GM21529 (cell line): ENCODE measurements around the gene PXMP4.
A peak's percentile ranks its signal among the peaks of the same experiment; 100 is the strongest.
"Not testable (repeated sequence)": the region's sequence is repeated elsewhere in the genome, so short reads cannot be mapped to it uniquely, and the experiment has no call there.

Experiments used
- ATAC-seq: cut with Tn5 transposase; IDR thresholded peaks from one replicate; pipeline ENCODE4 v1.9.1; 2021; ENCODE audit not compliant: unreplicated experiment

Gene PXMP4, protein sequence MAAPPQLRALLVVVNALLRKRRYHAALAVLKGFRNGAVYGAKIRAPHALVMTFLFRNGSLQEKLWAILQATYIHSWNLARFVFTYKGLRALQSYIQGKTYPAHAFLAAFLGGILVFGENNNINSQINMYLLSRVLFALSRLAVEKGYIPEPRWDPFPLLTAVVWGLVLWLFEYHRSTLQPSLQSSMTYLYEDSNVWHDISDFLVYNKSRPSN

DNA sequence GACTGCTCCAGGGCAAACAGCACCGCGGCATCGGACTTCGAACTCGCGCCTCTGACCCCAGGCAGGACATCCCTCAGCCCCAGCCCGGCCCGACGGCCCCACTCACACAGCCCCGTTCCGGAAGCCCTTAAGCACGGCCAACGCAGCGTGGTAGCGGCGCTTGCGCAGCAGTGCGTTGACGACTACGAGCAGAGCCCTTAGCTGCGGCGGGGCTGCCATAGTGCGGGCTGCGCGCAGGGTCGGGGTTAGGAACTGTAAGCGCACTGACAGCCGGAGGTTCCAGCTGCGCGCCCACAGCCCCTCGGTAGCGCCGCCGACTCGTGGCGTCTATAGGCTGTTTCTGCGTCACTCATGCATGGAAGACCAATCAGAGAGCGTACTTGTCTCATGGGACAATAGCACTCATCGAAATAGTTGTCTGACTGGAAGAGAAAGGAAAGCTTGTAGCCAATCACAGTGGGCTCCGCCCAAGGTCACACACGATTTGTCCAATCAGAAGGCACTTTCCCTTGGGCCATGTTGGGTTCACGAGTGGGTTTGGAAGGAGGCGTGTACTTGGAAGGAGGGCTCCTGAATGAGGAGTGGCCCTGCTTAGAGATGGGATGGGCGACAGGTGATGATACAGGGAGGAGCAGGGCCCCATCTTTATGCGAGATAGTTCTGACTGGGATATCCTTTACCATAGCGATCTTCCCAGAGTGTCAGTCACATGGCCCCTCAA, at the start of gene PXMP4:
Gene PXMP4 (minus strand): TSS at position 322 of the 721 bp plus-strand sequence. CDS start 103 bp downstream, at position 219.
- peak; percentile 94 for ATAC-seq

DNA sequence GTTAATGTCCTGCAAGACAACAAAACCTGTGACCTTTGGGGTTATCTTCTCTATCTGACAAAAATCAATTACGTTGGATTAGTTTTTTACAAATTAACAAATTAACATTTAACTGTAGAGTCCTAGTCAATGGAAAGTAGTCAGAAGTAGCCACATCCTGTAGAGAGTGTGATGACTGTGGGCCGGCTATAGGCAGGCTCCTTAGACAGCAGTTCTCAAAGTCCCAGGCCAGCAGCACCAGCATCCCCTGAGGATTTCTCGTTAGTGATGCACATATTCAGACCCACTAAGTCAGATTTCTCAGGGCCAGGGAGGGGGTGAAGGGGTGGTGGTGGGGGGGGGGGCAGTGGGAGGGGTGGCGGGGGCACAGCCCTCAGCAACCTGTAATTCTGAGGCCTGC, 48.9 kb upstream of the PXMP4 start:
- ATAC-seq = no peak

DNA sequence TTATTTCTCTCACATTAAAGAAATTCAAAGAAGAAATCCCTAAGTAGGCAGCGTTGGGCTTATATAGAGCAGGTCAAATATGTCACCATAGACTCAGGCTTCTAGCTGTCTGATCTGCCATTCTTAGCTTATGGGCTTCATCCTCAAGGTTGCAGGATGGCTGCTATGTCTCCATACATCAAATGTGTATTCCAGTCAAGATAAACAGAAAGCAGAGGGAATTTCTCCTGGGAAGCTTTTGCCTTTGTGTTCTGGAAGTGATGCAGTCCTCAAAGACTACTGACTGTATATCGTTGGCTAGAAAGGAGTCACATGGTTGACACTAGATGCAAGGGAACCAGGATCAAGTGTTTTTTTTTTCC, 47.6 kb upstream of the PXMP4 start:
- ATAC-seq = no peak

DNA sequence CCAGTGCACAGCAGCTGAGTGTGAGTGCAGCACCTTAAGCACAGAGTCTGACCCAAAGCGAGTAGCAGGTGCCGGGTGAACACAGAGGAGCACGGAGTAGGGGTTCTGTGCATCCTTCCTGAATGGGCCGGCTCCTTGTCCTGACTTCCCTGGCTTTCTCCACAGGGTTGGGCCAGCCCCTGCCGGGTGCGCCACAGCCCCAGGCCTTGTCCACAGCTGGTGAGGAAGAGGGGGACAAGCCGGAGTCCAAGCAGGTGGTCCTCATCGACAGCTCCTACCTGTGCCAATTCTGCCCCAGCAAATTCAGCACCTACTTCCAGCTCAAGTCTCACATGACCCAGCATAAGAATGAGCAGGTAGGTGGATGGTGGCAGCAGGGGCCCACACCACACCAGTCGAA, 46.6 kb upstream of the PXMP4 start:
- ATAC-seq = no peak

DNA sequence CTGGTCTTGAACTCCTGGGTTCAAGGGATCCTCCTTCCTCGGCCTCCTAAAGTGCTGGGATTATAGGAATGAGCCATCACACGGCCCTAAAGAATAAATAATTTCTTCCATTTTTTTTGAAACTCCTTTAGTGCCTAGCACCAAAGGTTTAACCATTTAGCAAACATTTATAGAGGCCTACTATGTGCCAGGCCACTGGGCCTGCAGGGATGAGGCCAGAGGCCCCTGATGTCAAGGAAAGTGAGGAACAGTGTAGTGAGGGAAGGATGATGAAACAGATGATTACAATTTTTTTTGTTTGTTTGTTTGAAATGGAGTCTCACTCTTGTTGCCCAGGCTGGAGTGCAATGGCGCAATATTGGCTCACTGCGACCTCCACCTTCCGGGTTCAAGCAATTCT, 45.5 kb upstream of the PXMP4 start:
- ATAC-seq = no peak

DNA sequence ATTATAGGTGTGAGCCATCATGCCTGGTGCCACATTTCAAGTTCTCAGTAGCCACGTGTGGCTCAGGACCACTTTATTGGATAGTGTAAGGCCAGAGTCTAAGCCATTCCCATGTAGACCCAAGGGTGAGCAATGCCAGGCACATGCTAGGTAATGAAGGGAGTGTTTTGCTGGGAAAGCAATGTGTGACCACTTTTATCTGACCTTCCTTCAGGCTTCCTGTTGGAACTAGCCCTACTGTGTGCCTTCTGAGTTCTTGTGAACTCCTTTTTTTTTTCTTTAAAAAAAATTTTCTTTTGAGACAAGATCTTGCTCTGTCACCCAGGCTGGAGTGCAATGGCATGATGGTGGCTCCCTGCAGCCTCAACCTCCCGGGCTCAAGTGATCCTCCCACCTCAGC, 45.0 kb upstream of the PXMP4 start:
- no peak for ATAC-seq

DNA sequence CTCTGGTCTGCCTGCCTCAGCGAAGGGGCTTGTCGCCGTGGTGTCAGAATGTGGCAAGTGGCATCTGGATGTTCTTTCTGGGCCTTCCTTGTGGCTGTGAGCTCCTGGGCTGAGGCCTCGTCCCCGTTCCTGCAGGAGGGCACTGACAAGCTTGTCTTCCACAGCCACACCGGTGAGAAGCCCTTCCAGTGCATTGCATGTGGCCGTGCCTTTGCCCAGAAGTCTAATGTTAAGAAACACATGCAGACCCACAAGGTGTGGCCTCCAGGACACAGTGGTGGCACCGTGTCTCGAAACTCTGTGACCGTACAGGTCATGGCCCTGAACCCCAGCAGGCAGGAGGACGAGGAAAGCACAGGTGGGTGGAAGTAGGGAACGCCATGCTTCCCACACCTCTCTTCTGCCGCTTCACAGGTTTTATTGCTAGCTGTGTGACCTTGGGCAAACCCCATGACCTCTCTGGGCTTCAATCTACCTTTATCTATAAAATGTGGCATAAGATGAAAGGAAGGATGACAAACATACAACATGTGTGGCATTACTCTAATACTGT, 41.7 kb upstream of the PXMP4 start:
- no peak for ATAC-seq

DNA sequence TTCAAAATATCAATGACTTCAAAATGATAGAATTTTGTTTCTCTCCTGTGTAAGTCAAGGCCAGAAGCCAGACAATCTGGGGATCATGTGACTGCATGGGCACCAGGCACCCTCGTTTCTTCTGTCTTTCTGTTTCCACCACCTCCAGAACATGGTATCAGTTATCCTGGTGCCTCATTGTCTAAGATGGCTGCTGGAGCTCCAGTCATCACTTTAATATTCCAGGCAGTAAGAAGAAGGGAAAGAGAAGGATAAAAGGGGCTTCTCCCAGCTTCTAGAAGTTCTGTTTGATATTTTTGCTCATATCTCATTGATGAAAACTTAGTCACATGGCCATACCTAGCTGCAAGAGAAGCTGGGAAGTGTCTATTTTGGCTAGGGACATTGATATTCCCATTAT, 37.3 kb upstream of the PXMP4 start:
- ATAC-seq = no peak

DNA sequence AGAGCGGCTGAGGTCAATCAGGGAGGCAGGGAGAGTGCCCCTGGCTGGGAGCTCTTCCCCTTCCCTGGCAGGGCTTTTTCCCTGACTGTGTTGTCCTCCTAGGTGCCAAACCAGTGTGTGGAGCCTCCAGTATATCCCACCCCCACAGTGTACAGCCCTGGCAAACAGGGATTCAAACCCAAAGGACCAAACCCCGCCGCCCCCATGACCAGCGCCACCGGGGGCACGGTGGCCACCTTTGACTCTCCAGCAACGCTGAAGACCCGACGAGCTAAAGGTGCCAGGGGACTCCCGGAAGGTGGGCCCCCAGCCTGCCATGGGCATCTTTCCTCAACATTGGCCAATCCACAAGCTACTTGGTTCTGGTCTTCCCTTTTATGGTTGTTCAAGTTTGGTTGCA, 36.9 kb upstream of the PXMP4 start:
- no peak for ATAC-seq

DNA sequence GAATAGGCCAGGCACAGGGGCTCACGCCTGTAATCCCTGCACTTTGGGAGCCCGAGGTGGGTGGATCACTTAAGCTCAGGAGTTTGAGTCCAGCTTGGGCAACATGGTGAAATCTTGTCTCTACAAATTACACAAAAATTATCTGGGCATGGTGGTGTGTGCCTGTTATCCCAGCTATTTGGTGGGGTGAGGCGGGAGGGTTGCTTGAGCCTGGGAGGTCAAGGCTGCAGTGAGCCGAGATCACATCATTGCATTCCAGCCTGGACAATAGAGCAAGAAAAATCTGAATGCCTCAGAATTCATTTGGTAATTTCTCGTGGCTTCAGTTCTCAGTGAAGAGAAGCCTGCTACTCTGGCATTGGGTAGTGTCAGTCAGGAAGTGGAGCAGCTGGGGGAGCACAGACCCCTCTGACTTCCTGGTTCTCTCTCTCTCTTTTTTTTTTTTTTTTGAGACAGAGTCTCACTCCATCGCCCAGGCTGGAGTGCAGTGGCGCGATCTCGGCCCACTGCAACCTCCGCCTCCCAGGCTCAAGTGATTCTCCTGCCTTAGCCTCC, 35.9 kb upstream of the PXMP4 start:
- not testable (repeated sequence) for ATAC-seq

DNA sequence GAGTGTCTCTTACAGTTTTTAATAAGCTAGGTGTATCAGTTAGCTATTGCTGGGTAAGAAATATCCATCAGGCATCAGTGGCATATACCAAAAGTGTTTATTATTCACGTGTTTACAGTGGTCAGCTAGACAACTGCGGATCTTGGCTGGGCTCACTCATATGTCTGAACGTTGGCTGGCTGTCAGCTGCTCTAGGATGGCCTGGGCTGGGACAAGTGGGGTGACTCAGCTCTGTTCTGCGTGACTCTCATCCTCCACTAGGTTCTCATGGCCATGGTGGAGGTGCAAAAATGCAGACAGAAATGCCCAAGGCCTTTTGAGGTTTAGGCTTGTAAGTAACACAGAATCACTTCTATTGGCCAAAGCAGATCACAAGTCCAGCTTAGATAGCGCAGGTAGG, 33.7 kb upstream of the PXMP4 start:
- ATAC-seq = no peak

DNA sequence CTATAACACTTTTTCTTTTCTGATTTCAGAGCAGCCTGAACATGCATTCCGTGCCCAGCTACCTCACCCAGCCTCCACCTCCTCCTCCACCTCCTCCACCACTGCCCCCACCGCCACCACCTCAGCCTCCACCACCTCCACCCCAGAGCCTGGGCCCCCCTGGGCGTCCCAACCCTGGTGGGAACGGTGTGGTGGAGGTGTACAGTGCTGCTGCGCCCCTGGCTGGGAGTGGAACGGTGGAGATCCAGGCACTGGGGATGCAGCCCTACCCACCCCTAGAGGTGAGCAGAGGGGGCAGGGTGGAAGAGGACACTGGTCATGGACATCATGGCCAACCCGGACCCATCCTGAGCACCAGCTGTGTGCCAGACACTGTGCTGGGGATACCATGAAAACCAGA, 33.0 kb upstream of the PXMP4 start:
- no peak for ATAC-seq

DNA sequence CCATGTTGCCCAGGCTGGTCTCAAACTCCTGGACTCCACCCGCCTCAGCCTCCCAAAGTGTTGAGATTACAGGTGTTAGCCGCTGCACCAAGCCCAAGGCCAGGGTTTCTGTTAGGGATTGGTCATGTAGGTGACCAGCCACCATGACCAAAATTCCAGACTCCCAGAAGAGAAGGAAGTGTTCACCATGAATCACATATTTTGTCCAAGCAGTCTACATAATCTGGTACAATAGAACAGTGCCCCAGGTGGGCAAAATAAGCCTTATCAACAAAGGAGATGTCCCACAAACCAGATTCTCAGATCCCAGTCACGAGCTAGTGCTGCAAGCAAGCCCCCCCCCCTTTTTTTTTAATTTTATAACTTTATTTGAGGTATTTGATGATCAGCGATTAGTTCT, 31.7 kb upstream of the PXMP4 start:
- no peak for ATAC-seq

DNA sequence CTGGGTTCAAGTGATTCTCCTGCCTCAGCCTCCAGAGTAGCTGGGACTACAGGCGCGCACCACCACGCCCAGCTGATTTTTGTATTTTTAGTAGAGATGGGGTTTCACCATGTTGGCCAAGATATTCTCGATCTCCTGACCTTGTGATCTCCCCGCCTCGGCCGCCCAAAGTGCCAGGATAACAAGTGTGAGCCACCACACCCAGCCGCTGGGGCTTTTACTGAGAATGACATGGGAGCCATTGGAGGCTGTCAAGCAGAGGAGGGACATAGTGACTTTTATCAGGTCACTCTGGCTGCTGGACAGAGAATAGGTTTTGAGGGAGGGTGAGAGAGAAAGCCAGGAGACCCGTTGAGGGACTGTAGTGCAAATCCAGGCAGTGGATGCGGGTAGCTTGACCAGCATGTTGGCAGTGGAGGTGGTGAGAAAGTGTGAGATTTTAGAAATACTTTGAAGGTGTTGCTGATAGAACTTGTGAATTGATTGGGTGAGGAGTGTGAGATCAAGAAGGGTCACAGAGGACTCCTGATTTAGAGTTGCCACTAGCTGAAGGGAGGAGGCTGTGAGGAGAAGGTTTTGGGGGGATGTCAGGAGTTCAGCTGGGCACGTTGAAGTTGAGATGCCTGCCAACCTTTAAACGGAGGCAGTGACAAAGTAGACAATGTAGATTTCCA, 26.4 kb upstream of the PXMP4 start:
- no peak for ATAC-seq

DNA sequence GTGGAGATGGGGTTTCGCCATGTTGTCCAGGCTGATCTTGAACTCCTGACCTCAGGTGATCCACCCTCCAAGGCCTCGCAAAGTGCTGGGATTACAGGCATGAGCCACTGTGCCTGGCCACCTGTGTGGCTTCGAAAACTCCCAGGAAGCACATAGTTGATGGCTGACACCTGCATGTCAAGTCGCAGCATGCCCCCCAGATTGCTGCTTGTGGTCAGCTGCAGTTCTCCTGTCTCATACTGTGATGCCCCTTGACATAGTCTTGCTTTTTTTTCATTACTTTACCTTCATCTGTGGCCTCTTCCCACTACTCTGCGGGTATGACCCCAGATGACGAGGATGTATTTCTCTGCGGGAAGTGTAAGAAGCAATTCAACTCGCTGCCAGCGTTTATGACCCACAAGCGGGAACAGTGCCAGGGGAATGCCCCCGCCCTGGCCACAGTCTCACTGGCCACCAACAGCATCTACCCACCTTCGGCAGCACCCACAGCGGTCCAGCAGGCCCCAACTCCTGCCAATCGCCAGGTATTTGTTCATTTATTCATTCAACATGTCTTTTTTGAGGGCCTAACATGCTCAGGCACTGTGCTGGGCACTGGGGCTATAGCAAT, 24.8 kb upstream of the PXMP4 start:
- ATAC-seq = no peak

DNA sequence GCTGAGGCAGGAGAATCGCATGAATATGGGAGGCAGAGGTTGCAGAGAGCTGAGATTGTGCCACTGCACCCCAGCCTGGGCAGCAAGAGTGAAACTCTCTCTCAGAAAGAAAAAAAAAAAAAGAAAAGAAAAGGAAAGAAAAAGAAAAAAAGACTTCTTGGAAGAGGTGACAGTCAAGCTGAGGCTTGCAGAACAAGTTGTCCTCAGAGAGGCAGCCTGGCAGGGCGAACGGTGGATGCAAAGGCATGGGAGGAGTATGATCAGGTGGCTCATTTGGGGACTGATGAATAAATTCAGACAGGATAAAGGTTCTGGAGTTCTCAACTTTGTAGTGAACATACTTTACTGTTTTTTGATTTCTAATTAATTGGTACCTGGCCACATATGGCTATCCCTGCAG, 24.1 kb upstream of the PXMP4 start:
- no peak for ATAC-seq

DNA sequence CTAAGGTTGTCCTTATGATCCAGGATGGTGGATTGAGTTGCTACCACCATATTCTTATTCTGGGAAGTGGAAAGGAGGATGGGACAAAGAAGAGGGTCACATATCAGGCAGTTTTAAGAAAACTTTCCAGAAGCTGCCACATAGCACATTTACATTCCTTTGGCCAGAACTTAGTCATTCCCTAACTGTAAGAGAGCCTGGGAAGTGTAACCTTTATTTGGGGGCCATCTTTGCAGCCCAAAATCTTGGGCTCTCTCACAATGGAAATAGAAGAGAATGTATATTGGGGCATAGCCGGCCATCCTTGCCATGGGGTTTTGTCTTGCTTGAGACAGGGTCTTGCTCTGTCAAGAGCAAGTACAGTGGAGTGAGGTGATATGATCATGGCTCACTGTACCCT, 20.1 kb upstream of the PXMP4 start:
- no peak for ATAC-seq

DNA sequence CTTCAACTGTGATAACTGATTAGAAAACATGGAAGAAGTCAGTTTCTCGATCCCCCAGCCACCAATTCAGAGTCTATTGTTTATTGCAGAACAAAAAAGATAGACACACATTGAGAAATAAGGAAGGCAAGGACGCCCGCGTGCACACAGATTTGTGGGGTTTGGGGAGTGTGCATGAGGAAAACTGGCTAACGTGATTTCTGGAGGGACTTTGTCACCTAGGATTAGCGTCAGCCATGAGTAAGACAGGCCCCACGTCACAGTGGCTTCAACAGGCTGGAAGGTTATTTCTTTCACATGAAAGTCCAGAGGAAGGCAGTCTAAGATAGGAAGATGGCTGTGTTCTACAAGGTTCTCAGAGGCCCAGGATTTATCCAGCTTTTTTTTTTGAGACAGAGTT, 19.4 kb upstream of the PXMP4 start:
- no peak for ATAC-seq

DNA sequence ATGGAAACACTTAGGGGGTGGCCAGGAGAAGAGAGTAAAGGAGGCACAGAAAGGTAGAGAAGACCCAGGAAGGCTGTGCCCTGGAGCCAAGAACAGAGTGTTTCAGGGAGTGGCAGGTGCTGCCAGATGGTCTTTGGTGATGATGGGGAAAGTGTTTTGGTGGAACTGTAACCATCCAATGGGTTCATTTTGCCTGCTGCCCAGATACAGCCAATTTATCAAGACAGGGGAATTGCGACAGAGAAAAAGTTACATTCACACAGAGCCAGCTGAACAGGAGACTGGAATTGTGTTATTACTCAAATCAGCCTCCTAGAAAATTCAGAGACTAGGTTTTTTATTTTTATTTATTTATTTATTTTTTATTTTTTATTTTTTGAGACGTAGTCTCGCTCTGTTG, 16.9 kb upstream of the PXMP4 start:
- ATAC-seq = no peak

DNA sequence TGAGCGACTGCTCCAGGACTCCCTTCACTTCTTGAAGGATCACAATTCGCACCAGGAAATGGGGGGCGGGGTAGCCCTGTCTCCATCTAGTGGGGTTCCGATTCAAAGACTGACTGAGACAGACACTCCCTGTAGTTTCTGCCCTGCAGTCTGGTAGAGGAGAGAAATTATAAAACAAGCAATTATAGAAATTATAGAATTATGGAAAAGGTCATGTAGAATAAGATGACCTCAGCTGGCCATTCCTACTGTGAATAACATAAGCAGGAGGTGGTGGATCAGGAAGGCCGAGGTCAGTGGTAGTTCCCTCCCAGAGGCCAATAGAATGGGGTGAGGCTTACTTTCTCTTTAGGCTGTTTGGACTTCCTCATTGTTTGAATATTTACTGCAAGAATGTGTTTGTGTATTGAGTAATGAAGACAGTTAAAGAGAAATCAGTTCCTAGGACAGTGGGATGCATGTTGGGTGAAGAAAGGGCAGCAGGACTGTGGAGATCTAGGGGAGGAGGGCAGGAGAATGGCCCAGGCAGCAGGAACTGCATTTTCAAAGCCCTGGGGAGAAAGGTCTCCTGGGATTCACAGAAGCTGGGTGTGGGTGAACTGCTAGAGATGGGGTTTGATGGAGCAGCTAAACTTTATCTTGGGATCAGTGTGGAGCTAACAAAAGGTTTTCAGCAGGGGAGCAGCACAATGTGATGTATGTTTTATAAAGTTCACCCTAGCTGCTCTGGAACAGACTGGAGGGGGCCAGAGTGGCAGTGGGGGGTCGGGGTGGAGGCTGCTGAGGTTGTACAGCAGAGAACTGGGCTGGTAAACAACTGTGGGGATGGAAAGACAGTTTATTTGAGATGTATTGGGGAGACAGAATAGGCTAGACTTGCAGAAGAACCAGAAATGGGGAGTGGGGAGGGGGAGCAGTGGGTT, 13.8 kb upstream of the PXMP4 start:
- no peak for ATAC-seq
